ENCODE measurements around the gene COLEC11. TPM values are rescaled to one million over a fixed set of nuclear protein-coding genes. Genes with fewer than 3 reads are reported as not detected.

The COLEC11 gene
- total RNA-seq: 1 to 10 TPM in 6 of 7 donors, under 1 TPM in 1; 0.64 to 8.0 (median 4.7) TPM
- 1 to 10 TPM; 1.9 to 3.2 (median 2.0) TPM for polyA plus RNA-seq
- long read RNA-seq, donor 1, partial matches to known transcripts: 134 of 136 reads
- long read RNA-seq, donor 1, other reads (novel, unspliced or antisense): 0 of 136 reads
- long read RNA-seq, donor 2, partial matches to known transcripts: 207 of 207 reads
- long read RNA-seq, donor 2, other reads (novel, unspliced or antisense): 0 of 207 reads

DNA sequence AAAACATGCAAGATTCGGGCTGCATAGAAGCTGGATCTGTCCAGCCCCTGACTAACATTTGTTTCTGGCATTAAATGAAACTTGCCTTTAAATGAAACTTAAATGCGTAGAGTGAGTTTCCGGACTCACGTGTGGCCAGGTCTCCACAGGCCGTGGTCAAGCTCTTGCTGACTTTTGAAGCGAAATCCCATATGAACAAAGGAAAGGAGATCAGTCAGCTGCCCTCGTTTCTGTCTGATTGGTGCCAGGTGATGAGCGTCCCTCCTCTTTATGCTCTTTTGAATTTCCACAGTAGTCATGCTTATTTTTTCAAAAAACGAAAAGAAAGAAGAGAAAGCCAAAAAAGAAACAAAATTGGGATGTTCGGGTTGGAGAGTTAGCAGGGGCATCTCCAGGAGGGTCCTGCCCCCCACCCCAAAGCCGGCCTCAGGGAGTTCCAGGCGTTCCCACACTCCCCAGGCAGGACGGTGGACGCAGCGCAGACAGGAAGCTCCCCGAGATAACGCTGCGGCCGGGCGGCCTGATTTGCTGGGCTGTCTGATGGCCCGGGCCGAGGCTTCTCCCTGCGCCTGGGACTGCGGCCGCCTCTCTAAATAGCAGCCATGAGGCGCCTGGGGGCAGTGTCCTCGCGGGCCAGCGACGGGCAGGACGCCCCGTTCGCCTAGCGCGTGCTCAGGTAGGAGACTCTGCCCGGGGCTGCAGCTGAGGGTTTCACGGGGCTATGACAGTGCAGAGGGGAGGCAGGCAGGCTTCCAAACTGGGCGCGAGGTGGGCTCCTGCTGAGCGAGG lies at the start of gene COLEC11:
Gene COLEC11, plus strand, starts transcription at position 620 of the 789 bp plus-strand sequence. CDS start 9,229 bp downstream, outside the sequence.
- TF ChIP-seq, protein P1, sequence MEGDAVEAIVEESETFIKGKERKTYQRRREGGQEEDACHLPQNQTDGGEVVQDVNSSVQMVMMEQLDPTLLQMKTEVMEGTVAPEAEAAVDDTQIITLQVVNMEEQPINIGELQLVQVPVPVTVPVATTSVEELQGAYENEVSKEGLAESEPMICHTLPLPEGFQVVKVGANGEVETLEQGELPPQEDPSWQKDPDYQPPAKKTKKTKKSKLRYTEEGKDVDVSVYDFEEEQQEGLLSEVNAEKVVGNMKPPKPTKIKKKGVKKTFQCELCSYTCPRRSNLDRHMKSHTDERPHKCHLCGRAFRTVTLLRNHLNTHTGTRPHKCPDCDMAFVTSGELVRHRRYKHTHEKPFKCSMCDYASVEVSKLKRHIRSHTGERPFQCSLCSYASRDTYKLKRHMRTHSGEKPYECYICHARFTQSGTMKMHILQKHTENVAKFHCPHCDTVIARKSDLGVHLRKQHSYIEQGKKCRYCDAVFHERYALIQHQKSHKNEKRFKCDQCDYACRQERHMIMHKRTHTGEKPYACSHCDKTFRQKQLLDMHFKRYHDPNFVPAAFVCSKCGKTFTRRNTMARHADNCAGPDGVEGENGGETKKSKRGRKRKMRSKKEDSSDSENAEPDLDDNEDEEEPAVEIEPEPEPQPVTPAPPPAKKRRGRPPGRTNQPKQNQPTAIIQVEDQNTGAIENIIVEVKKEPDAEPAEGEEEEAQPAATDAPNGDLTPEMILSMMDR (IDR thresholded peaks at IDR 0.05 in 8 of 11, conservative IDR thresholded peaks at IDR 0.05 in 3 of 11): peak in 8 of 11 experiments; percentile 13 to 44 (median 39)
- peak in 2 of 3 donors; percentile 52 to 64 for TF ChIP-seq POLR2AphosphoS5 (IDR thresholded peaks at IDR 0.05)
- TF ChIP-seq POLR2A (IDR thresholded peaks at IDR 0.05): no peak
- intact Hi-C loops (cut with DNase I; ENCODE audit: low total_unique reads): no loop called here
- 37 to 58% (median 49%) methylated on average over 28 to 40 of the region's 40 CpGs for WGBS, 5 donors
- Histone ChIP-seq H3K27me3 (replicated peaks in 1 of 7) (peaks cover 0 to 8% (median 0%) of the 10 kb centered on the region in 7 donors), H3K4me3 (peak within 1 kb of the TSS in 2 of 8 donors; percentile 14 to 17), H3K4me1 (peaks cover 0 to 12% (median 0%) of the 10 kb centered on the region in 6 donors), H3K9me3 (no peaks in the 10 kb centered on the region), H3K36me3 (no peaks in the 10 kb centered on the region), H3K27ac (peak within 1 kb of the TSS in 3 of 8 donors; percentile 21 to 41 (median 31))
- peak; percentile 83 for DNase-seq

DNA sequence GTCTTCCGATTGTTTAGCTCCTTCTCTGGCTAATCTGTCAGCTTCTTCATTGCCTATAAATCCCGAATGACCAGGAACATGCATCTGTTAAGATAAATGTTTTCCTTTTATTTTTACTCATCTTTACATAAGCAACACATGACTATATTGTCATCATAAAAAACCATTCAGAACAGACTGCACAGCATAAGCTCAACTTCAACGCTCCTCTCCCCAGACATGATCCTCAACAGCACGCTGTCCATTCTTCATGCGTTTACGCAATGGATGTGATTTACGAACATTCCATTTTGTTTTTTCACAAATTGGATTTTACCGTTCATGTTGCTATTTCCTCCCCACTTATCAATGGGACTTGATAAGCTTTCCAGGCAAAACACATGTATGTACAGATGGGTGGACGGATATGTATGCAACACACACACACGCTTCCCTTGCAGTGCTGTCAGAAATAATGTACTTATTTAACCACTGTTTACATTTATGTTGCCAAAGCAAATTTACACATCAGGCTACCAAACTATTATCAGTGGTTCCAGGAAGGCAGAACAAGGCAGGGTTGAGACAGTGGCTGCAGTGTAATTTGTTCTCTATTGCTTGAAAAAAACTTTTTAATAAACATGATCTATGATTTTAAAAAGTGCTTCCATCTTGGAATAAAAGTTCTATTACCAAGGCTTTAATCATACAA lies 49.0 kb upstream of the COLEC11 start:
- 93 to 98% (median 97%) methylated on average over 10 of the region's 10 CpGs for WGBS, 5 donors
- H3K4me1 ChIP-seq: no peaks in the 10 kb centered on the region
- TF ChIP-seq, protein P1 (IDR thresholded peaks at IDR 0.05 in 8 of 11, conservative IDR thresholded peaks at IDR 0.05 in 3 of 11): no peak
- TF ChIP-seq POLR2A (IDR thresholded peaks at IDR 0.05) (no peak), POLR2AphosphoS5 (IDR thresholded peaks at IDR 0.05) (no peak)

DNA sequence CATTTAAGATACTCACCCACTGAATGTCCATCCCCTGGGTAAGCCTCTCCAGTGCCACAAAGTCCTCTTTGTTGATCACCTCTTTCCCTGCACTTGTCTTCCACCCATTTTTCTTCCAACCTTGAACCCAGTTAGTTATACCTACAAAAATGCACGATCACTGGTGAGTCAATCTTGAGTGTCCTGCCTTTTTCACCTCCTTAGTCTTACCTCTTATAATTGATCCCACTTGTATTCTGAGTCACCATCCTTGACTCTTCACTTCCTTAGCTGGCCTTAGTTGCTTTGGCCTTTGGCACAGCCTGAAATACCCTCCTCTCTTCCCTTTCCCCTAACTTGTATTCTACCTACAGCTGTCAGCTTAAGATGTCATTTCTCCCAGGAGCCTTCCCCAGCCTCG lies 47.0 kb upstream of the COLEC11 start:
- TF ChIP-seq POLR2AphosphoS5 (IDR thresholded peaks at IDR 0.05) (no peak), POLR2A (IDR thresholded peaks at IDR 0.05) (no peak)
- TF ChIP-seq, protein P1 (IDR thresholded peaks at IDR 0.05 in 8 of 11, conservative IDR thresholded peaks at IDR 0.05 in 3 of 11): no peak
- Histone ChIP-seq H3K27ac (no peak overlapping the region), H3K4me3 (no peak overlapping the region), H3K27me3 (replicated peaks in 1 of 7) (no peaks in the 10 kb centered on the region), H3K9me3 (no peaks in the 10 kb centered on the region), H3K36me3 (peaks cover 5 to 100% (median 94%) of the 10 kb centered on the region in 6 donors), H3K4me1 (peaks cover 0 to under 1% (median 0%) of the 10 kb centered on the region in 6 donors)
- intact Hi-C loops (cut with DNase I; ENCODE audit: low total_unique reads): no loop called here
- no peak for DNase-seq
- 92 to 100% (median 96%) methylated on average over 2 of the region's 2 CpGs for WGBS, 5 donors

More for the DNA sequence above, 49.0 kb upstream of the COLEC11 start:
- H3K9me3 ChIP-seq: no peaks in the 10 kb centered on the region
- intact Hi-C loops (cut with DNase I; ENCODE audit: low total_unique reads): no loop called here
- H3K4me3 ChIP-seq: no peak overlapping the region
- DNase-seq: no peak
- no peak overlapping the region for H3K27ac ChIP-seq
- peaks cover 3 to 100% (median 97%) of the 10 kb centered on the region in 6 donors for H3K36me3 ChIP-seq
- H3K27me3 ChIP-seq (replicated peaks in 1 of 7): no peaks in the 10 kb centered on the region

All from spleen (tissue), 13 donors.